ENCODE results near the gene HOPX.
A peak's percentile ranks its signal among the peaks of the same experiment; 100 is the strongest.
"Not testable (repeated sequence)": the region's sequence is repeated elsewhere in the genome, so short reads cannot be mapped to it uniquely, and the experiment has no call there.

Gene HOPX, protein sequence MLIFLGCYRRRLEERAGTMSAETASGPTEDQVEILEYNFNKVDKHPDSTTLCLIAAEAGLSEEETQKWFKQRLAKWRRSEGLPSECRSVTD

DNA sequence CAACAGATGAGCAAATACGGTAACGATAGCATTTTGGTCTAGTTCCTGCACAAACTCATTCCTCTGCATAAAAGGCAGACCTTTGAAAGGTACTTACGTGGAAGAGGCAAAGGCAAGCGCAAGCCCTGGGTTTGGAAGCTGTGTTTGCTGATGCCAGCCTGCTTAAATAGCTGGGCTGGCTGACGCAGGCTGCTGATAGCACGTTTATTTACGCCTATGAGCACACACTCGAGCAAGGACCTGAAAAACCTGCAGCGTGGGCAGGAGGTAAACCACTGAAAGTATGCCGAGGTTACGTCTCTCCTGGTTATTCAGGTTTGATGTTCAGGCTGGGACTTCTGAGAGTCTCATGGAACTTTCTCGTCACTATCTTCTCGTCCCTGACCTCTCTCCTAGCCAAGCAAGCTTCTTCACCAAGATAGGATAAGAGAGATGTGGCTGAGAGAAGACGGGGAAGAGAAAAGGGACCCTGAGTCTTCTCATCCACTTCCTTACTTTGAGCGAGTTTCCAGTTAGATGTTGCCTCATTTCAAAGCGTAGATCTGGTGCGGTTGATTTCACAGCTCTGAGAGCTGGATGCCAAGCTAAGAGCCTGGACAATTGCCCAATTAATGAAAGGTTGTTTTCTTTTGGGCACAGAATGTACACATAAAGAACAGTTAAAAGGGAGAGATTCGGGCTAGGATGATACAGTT is at the start of gene HOPX:
Gene HOPX, minus strand, starts transcription at position 139 of the 695 bp plus-strand sequence. CDS start 23,480 bp downstream, outside the sequence.
- Mint-ChIP-seq H3K4me1 (peaks cover 29% of the 10 kb centered on the region), H3K36me3 (ENCODE audit: low read depth) (no peaks in the 10 kb centered on the region), H3K4me3 (peak within 1 kb of the TSS; percentile 49), H3K27me3 (peaks cover 23% of the 10 kb centered on the region), H3K27ac (peak within 1 kb of the TSS; percentile 61), H3K9me3 (no peaks in the 10 kb centered on the region)
- DNase-seq (peak; percentile 78), ATAC-seq (peak; percentile 97)

DNA sequence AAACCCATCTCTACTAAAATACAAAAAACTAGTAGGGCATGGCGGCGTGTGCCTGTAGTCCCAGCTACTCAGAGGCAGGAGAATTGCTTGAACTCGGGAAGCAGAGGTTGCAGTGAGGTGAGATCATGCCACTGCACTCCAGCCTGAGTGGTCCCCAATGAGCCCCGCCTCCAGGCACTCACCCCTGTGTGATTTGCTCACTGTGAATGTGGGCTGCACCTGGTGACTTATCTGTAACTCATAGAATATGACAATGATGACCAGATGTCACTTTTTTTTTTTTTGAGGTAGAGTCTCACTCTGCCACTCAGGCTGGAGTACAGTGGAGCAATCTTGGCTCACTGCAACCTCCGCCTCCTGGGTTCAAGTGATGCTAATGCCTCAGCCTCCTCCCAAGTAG is 49.0 kb upstream of the HOPX start:
- no peak for DNase-seq
- no peak overlapping the region for H3K4me3 Mint-ChIP-seq
- no peak for ATAC-seq
- H3K36me3 Mint-ChIP-seq (ENCODE audit: low read depth), result no peaks in the 10 kb centered on the region
- H3K9me3 Mint-ChIP-seq, result no peaks in the 10 kb centered on the region
- no peaks in the 10 kb centered on the region for H3K27me3 Mint-ChIP-seq
- no peak overlapping the region for H3K27ac Mint-ChIP-seq
- no peaks in the 10 kb centered on the region for H3K4me1 Mint-ChIP-seq

DNA sequence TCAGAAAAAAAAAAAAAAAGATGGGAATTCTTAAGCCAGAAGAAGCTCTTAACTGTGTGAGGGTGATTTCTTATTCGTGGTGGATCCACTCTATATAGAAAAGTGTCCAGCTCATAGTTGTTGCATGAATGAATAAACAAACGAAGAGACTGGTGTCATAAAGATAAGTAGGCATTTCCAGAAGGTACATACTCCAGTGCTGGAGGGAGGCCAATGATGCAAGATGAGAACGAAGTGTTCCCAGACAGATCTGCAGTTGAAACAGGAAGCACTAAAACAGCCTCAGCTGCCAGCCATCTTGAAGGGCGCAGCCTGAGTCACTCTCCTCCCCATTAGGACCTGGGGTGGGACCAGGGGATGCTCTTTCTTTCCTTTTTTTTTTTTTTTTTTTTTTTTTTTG is 47.4 kb upstream of the HOPX start:
- no peak for DNase-seq
- Mint-ChIP-seq H3K4me1 (peaks cover 7% of the 10 kb centered on the region), H3K4me3 (no peak overlapping the region), H3K27ac (no peak overlapping the region), H3K9me3 (no peaks in the 10 kb centered on the region), H3K36me3 (ENCODE audit: low read depth) (no peaks in the 10 kb centered on the region), H3K27me3 (no peaks in the 10 kb centered on the region)
- no peak for ATAC-seq

DNA sequence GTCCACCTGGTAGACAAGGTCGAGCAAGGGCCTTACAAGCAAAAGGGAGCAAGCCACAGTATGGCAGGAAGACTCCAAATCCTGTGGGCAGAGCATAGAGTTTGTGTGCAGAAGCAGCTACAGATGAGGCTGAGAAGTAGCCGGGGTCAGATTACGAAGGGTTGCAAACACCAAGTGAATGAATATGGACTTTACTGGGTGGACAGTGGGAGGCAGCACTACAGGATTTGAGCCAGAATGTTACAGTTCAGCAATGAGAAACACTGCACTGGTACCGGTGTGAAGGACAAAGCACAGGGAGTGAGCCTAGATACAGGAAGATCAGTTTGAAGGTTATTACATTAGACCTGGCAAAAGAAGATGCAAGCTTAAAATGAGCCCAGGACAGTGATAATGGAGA is 46.1 kb upstream of the HOPX start:
- ATAC-seq, result no peak
- Mint-ChIP-seq H3K4me3 (no peak overlapping the region), H3K4me1 (peaks cover 19% of the 10 kb centered on the region), H3K27ac (no peak overlapping the region), H3K36me3 (ENCODE audit: low read depth) (no peaks in the 10 kb centered on the region), H3K9me3 (no peaks in the 10 kb centered on the region), H3K27me3 (no peaks in the 10 kb centered on the region)
- no peak for DNase-seq

DNA sequence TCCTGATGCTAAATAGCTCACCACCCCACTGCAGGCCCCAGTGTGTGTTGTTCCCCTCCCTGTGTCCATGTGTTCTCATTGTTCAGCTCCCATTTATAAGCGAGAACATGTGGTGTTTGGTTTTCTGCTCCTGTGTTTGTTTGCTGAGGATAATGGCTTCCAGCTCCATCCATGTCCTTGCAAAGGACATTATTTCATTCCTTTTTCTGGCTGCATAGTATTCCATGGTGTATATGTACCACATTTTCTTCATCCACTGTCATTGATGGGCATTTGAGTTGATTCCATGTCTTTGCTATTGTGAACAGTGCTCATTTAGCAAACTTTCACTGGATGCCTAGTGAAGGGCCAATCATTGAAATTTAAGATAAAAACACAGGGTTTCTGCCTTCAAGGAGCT is 45.5 kb upstream of the HOPX start:
- not testable (repeated sequence) for ATAC-seq; H3K4me3 Mint-ChIP-seq; DNase-seq; H3K27ac Mint-ChIP-seq; H3K36me3 Mint-ChIP-seq (ENCODE audit: low read depth); H3K9me3 Mint-ChIP-seq; H3K27me3 Mint-ChIP-seq
- H3K4me1 Mint-ChIP-seq, result peaks cover 19% of the 10 kb centered on the region

DNA sequence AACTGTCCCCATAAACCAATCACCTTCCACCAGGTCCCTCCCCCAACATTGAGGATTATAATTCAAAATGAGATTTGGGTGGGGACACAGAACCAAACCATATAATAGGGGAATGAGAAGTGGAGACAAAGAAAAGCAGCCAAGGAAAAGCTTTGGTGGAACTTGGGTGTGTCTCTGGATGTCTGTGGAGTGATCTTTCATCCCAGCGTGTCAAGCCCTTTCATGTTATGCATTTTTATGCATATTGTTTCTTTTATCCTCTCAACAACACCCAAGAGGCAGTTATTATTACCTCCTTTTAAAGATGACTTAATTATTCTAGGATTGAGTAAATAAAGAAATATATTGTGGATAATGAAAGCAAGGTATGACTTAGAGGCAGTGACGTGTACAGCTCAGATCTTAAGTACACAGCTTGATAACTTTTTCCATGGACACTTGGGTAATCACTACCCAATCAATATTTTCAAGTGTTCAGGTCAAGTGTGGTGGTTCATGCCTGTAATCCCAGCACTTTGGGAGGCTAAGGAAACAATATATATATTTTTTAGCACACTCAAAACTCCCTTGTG is 42.6 kb upstream of the HOPX start:
- Mint-ChIP-seq H3K36me3 (ENCODE audit: low read depth) (no peaks in the 10 kb centered on the region), H3K4me3 (no peak overlapping the region), H3K9me3 (no peaks in the 10 kb centered on the region), H3K27me3 (no peaks in the 10 kb centered on the region), H3K4me1 (peaks cover 19% of the 10 kb centered on the region), H3K27ac (peak overlapping the region; percentile 33)
- ATAC-seq, result peak; percentile 36
- no peak for DNase-seq

DNA sequence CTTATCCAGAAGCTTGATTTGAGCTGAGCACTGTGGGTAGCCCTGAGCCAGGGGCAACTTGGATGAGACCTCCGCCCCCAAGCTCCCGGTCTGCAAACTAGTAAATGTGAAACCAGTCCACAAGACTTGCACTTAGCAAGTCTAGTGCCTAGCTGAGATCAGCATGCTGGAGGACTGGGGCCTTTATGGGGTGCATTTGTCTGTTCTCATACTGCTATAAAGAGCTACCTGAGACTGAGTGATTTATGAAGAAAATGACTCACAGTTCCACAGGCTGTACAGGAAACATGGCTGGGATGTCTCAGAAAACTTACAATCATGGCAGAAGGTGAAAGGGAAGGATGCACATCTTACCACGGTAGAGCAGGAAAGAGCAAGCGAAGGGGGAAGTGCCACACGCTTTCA is 42.1 kb upstream of the HOPX start:
- ATAC-seq (peak; percentile 95), DNase-seq (peak; percentile 14)
- Mint-ChIP-seq H3K27ac (peak overlapping the region; percentile 33), H3K9me3 (no peaks in the 10 kb centered on the region), H3K36me3 (ENCODE audit: low read depth) (no peaks in the 10 kb centered on the region), H3K27me3 (no peaks in the 10 kb centered on the region), H3K4me3 (no peak overlapping the region), H3K4me1 (peaks cover 19% of the 10 kb centered on the region)

DNA sequence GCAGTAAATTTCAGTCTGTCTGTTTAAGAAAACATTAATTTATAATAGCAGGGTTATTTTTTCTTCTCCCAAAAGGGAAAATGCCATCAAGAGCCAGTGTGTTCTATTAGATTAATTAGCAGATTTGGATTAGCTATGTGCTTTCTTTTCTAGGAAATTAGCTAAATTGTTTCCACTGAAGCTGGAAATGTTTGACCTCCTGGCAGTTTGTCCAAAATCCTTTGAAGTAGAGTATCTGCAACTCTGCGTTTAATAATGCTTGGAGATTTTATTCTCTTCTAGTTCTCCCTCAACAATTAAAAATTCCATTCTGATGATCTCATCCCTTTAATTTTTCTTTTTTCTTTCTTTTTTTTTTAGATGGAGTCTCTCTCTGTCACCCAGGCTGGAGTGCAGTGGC is 27.1 kb upstream of the HOPX start:
- no peak for DNase-seq
- no peaks in the 10 kb centered on the region for H3K27me3 Mint-ChIP-seq
- H3K36me3 Mint-ChIP-seq (ENCODE audit: low read depth), result no peaks in the 10 kb centered on the region
- H3K27ac Mint-ChIP-seq, result no peak overlapping the region
- no peak overlapping the region for H3K4me3 Mint-ChIP-seq
- no peaks in the 10 kb centered on the region for H3K9me3 Mint-ChIP-seq
- no peak for ATAC-seq
- no peaks in the 10 kb centered on the region for H3K4me1 Mint-ChIP-seq

DNA sequence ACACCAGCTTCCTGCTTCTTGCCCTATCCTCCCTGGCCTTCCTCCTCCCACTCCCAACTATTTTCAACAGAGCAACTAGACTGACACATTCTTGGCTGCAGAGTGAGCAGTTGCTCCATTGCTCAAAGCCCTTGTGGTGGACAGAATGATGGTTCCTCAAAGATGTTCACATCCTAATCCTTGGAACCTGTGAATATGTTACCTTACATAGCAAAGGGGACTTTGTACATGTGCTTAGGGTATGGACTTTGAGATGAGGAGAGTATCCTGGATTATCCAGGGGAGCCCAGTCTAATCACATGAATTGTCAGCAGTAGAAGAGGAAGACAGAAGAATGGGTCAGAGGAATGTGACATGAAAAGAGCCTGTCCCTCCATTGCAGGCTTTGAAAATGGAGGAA is 24.9 kb upstream of the HOPX start:
- Mint-ChIP-seq H3K9me3 (no peaks in the 10 kb centered on the region), H3K36me3 (ENCODE audit: low read depth) (no peaks in the 10 kb centered on the region), H3K4me1 (no peaks in the 10 kb centered on the region), H3K27ac (no peak overlapping the region), H3K4me3 (no peak overlapping the region), H3K27me3 (no peaks in the 10 kb centered on the region)
- no peak for ATAC-seq
- DNase-seq, result no peak

DNA sequence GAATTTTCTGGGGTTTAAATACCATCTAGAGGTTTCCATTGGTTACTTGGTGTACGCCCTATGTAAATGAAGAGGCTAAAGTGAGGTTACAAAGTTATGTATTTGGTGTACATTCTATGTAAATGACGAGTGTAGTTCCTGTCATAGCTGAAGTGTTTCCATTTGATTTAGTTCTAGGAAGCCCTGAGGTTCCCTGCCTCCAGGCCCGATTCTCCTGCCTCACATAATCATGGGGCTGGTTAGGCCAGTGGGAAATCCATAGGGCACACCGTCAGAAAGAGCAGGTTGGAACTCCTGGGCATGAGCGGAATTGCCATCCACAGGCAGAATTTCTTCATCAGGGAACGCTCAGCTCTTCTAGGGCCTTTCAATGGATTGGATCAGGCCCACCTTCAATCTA is 24.2 kb upstream of the HOPX start:
- ATAC-seq, result no peak

DNA sequence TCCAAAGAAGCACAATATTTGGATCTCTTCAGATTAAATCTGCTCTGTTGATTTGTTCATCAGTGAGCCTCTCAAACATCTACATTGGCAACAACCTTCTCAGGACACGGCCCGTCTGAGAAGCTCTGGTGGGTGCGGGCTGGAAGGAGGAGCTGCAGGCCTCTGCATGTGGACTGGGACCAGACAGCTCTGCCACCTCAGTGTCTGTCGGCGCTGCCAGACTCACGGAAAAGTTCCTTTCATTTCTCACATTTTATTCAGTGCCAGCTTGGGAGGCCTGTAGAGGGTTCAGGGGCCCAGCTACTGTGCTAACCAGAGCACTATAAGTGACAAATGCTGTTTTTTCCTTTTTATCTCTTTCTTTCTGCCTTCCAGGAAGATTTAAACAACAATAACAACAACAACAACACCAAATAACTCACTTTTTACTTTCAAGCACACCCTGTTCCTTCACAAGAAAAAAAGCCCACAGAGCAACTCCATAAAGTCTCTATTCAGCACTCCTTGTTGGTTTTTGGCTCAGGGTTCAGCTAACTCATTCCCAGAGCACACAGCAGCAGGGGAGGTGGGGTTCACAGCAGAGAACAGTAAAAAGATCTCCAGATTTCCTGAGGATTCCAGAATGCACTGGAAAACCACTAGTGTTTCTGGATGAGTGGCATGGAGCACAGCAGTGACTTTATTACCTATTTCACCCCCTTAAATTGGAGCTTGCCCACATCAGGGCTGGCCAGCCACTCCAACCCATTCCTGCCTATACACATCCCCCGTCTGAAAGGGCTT is 23.2 kb upstream of the HOPX start:
- H3K4me1 Mint-ChIP-seq, result peaks cover 2% of the 10 kb centered on the region
- no peaks in the 10 kb centered on the region for H3K27me3 Mint-ChIP-seq
- H3K9me3 Mint-ChIP-seq, result no peaks in the 10 kb centered on the region
- ATAC-seq (no peak), DNase-seq (no peak)
- no peak overlapping the region for H3K27ac Mint-ChIP-seq
- no peak overlapping the region for H3K4me3 Mint-ChIP-seq
- no peaks in the 10 kb centered on the region for H3K36me3 Mint-ChIP-seq (ENCODE audit: low read depth)

More for the DNA sequence above, 24.2 kb upstream of the HOPX start:
- no peak overlapping the region for H3K27ac Mint-ChIP-seq
- no peak overlapping the region for H3K4me3 Mint-ChIP-seq
- H3K9me3 Mint-ChIP-seq, result no peaks in the 10 kb centered on the region
- no peaks in the 10 kb centered on the region for H3K27me3 Mint-ChIP-seq
- DNase-seq, result no peak
- no peaks in the 10 kb centered on the region for H3K36me3 Mint-ChIP-seq (ENCODE audit: low read depth)
- H3K4me1 Mint-ChIP-seq, result no peaks in the 10 kb centered on the region

DNA sequence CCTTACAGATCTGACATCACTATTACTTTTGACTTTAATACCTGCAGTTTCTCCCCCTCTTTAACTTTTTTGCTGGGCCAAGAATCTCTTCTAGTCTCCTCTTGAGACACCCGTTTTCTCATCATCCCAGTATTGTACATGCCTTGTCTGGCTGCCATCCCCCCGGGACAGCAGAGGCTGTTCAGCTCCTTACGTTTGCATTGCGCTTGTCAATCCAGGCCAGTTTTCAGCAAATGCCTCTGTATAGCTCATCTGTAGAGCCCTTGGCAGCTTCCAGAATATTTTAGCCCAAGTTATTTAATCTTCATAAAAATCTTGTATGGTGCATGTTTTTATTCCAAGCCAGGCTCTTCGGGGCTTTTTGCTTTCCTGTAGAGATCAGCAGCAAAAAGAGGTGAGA is 22.3 kb upstream of the HOPX start:
- DNase-seq (no peak), ATAC-seq (no peak)
- H3K4me1 Mint-ChIP-seq, result peaks cover 2% of the 10 kb centered on the region
- no peaks in the 10 kb centered on the region for H3K36me3 Mint-ChIP-seq (ENCODE audit: low read depth)
- H3K4me3 Mint-ChIP-seq, result no peak overlapping the region
- no peaks in the 10 kb centered on the region for H3K9me3 Mint-ChIP-seq
- H3K27ac Mint-ChIP-seq, result no peak overlapping the region
- no peaks in the 10 kb centered on the region for H3K27me3 Mint-ChIP-seq

DNA sequence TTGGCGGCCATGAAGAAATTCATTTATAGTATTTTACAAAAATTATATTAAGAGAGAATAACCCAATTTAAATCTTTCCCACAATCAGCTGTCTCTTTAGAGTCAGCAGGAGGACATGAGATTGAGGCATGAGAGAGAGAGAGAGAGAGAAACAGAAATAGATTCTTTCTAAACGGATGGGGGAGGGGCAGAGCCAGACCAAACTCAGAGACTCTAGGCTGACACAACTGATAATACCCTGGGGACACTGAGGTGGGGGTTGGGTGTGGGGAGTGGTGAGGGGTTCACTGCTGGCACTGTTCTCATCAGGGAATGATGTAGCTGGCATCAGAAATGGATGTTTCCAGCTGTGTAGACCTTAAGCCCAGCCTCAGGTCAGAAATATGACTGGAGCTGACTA is 20.5 kb upstream of the HOPX start:
- DNase-seq, result no peak
- Mint-ChIP-seq H3K9me3 (no peaks in the 10 kb centered on the region), H3K4me1 (peaks cover 4% of the 10 kb centered on the region), H3K27ac (no peak overlapping the region), H3K4me3 (no peak overlapping the region), H3K27me3 (no peaks in the 10 kb centered on the region), H3K36me3 (ENCODE audit: low read depth) (no peaks in the 10 kb centered on the region)
- ATAC-seq, result no peak

DNA sequence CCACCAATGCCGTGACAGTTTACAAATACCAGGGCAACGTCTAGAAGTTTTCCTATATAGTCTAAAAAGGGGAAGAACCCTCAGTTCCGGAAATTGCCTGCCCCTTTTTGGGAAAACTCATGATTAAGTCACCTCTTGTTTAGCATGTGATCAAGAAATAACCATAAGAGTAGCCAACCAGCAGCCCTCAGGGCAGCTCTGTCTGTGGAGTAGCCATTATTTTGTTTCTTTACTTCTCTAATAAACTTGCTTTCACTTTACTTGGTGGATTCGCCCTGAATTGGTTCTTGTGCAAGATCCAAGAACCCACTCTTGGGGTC is 20.0 kb upstream of the HOPX start:
- peaks cover 4% of the 10 kb centered on the region for H3K4me1 Mint-ChIP-seq
- H3K27ac Mint-ChIP-seq, result no peak overlapping the region
- no peaks in the 10 kb centered on the region for H3K9me3 Mint-ChIP-seq
- ATAC-seq, result no peak
- no peak overlapping the region for H3K4me3 Mint-ChIP-seq
- no peaks in the 10 kb centered on the region for H3K36me3 Mint-ChIP-seq (ENCODE audit: low read depth)
- no peaks in the 10 kb centered on the region for H3K27me3 Mint-ChIP-seq
- no peak for DNase-seq

DNA sequence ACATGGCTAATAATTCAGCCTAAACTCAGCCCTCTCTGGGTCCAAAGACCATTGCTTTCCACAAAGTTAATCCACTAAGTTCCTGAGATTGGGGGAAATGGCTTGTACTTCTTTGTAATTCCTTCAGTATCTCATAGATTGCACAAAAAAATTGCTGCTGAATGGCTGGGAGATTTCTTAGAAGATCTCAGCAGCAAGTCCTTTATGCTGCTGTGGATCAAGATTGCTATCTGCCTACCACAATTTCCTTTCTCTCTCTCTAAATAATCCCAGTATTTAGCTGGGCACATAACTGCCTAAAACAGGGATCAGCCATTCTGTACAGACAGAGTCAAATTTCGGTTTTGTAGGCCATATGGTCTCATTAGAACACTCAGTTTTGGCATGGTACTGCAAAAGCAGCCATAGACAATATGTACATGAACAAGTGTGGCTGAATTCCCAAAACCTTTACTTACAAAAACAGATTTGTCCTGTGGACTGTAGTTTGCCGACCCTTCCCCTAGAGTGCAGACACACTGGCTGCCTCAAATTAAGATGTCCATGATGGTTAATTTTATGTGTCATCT is 18.5 kb upstream of the HOPX start:
- no peak for DNase-seq
- H3K27ac Mint-ChIP-seq, result no peak overlapping the region
- no peaks in the 10 kb centered on the region for H3K9me3 Mint-ChIP-seq
- peaks cover 4% of the 10 kb centered on the region for H3K4me1 Mint-ChIP-seq
- no peak overlapping the region for H3K4me3 Mint-ChIP-seq
- no peaks in the 10 kb centered on the region for H3K27me3 Mint-ChIP-seq
- no peak for ATAC-seq
- H3K36me3 Mint-ChIP-seq (ENCODE audit: low read depth), result no peaks in the 10 kb centered on the region

All from activated naive CD8-positive, alpha-beta T cell treated with anti-CD3 and anti-CD28 coated beads, Interleukin-2, amount 50 U/mL, for 24 hours (primary cell).